ENCODE measurements around the gene RAD51B.
A peak's percentile ranks its signal among the peaks of the same experiment; 100 is the strongest.

RAD51B gene

DNA sequence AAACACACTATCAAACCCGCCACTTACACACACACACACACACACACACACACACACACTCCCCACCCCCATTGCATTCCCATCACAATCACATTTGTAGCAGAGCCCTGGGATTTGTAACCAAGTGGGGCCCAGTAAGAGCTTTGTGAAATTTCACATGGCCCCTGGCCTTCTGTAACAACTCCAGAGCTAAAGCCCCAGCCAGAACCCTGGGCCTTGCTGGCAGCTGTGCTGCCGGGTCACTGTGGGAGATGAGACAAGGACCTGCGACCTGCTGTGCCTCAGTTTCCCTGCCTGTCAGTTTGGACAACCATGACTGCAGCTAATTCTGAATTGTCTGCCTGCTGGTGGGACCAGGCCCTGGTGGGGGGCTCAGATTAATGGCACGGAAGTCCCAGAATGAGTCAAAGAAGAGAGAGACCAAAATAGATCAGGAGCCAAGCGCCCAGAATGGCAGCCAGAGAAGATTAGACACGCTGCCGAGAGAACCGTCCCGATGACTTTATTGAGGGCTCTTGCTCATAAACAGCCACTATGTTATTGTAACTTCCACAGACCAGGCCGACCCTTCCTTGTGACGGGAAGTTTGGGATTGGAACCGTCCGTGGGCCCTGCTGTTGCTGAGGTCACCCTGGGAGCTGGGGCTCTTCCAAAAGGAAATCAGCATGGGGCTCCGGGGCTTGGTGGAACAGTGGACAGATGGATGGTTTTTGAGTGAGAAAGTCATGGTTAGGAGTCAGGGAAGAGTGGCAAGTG, 850.2 kb downstream of the RAD51B start:
- TF ChIP-seq, protein P1, sequence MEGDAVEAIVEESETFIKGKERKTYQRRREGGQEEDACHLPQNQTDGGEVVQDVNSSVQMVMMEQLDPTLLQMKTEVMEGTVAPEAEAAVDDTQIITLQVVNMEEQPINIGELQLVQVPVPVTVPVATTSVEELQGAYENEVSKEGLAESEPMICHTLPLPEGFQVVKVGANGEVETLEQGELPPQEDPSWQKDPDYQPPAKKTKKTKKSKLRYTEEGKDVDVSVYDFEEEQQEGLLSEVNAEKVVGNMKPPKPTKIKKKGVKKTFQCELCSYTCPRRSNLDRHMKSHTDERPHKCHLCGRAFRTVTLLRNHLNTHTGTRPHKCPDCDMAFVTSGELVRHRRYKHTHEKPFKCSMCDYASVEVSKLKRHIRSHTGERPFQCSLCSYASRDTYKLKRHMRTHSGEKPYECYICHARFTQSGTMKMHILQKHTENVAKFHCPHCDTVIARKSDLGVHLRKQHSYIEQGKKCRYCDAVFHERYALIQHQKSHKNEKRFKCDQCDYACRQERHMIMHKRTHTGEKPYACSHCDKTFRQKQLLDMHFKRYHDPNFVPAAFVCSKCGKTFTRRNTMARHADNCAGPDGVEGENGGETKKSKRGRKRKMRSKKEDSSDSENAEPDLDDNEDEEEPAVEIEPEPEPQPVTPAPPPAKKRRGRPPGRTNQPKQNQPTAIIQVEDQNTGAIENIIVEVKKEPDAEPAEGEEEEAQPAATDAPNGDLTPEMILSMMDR (IDR thresholded peaks at IDR 0.05; ENCODE audit: low read depth, low read length) = no peak
- in situ Hi-C loops (cut with HindIII; ENCODE audit: low sequenced_read_pairs) = no loop called here
- H3K4me3 ChIP-seq (ENCODE audit: low read depth, low read length) = no peak overlapping the region
- peak; percentile 53 for DNase-seq (ENCODE audit: low read depth, low spot score)

DNA sequence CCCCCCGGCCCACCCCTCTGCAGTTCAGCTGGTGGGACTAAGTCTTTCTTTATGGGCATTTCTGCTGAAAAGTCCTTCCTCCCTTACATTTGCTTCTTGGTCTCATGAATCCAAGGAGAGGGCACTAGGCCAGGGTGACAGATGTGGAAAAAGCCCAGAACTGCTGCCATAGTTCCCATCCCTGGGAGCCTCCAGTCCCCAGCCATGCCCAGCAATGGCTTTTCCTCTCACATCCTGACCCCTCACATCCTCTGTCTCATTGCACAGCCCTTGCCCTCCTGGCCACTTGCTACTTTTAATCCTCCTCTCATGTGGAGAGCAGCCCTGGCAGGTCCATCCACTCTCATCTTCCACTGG, 850.8 kb downstream of the RAD51B start:
- TF ChIP-seq, protein P1 (IDR thresholded peaks at IDR 0.05; ENCODE audit: low read depth, low read length) = no peak
- in situ Hi-C loops (cut with HindIII; ENCODE audit: low sequenced_read_pairs) = no loop called here
- H3K4me3 ChIP-seq (ENCODE audit: low read depth, low read length) = no peak overlapping the region
- no peak for DNase-seq (ENCODE audit: low read depth, low spot score)

DNA sequence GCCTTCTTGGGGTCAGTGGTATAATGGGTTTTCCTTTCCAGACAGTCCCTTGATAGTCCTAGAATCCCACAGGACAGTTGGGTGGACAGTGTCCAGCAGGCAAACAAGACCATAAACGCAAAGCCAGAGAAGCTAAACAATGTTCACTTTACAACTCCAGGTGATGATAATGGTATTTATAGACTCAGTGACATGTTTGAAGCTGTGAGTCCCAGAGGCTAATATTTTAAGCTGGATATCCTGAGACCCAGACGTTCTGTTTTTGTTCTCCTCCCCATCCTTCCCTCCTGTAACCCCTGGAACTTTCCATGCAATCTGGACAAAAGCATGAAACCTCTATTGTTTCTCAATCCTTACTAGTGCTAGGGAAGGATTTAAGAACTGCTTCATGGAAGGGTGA, 852.3 kb downstream of the RAD51B start:
- H3K4me3 ChIP-seq (ENCODE audit: low read depth, low read length) = no peak overlapping the region

GRCh38 chr14:68672609-68673285, 853.2 kb downstream of the RAD51B start:
- in situ Hi-C loops (cut with HindIII; ENCODE audit: low sequenced_read_pairs) = no loop called here
- H3K4me3 ChIP-seq (ENCODE audit: low read depth, low read length) = no peak overlapping the region
- TF ChIP-seq, protein P1 (IDR thresholded peaks at IDR 0.05; ENCODE audit: low read depth, low read length) = no peak
- no peak for DNase-seq (ENCODE audit: low read depth, low spot score)

More for the DNA sequence above, 852.3 kb downstream of the RAD51B start:
- DNase-seq (ENCODE audit: low read depth, low spot score) = no peak
- in situ Hi-C loops (cut with HindIII; ENCODE audit: low sequenced_read_pairs) = no loop called here
- TF ChIP-seq, protein P1 (IDR thresholded peaks at IDR 0.05; ENCODE audit: low read depth, low read length) = no peak

- in situ Hi-C loops (cut with HindIII; ENCODE audit: low sequenced_read_pairs) = no loop called here
- DNase-seq (ENCODE audit: low read depth, low spot score) = no peak
- TF ChIP-seq, protein P1 (IDR thresholded peaks at IDR 0.05; ENCODE audit: low read depth, low read length) = no peak
- no peak overlapping the region for H3K4me3 ChIP-seq (ENCODE audit: low read depth, low read length)
Measured at GRCh38 chr14:68673464-68673863, 853.9 kb downstream of the RAD51B start.

DNA sequence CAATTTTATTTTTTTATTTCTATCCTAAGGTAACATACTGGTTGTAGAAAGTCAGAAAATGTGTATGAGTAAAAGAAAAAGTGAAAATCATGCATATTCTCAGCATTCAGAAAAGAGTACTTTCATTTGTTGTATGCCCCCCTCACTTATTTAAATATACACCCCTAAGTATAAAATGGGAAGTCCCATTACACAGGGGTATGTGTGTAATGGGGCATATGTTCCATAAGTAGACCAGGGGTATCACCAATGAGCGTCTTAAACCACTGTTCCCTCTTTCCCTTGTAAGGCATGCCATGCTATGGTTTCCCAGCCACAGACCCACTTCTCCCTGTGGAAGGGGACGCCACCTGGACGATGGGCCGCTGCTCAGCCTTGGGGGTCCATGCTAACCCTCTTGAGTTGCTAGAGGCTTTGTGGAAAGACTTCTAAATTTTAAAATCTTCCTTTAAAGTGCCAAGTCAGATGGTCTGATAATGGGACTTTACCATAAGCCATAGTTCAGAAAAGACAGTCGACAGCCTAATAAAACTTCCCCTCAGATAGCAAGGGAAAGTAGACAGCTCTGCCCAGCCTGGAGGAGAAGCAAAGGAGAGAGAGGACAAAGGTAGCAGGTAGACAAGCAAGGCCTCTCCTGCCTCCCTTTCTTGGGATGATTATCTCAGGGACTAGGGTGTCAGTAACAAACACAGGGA, 855.1 kb downstream of the RAD51B start:
- in situ Hi-C loops (cut with HindIII; ENCODE audit: low sequenced_read_pairs) = no loop called here
- TF ChIP-seq, protein P1 (IDR thresholded peaks at IDR 0.05; ENCODE audit: low read depth, low read length) = no peak
- no peak for DNase-seq (ENCODE audit: low read depth, low spot score)
- no peak overlapping the region for H3K4me3 ChIP-seq (ENCODE audit: low read depth, low read length)
